A549 treated with AZD9567 at 1 μM for 4 hours (cell line): ENCODE measurements around the gene PMP22. TPM values are rescaled to one million over a fixed set of nuclear protein-coding genes. Genes with fewer than 3 reads are reported as not detected.

Experiments used
- total RNA-seq: library from RNA; stranded (reverse); fragments of 200-300 nt; extraction: Qiagen RNA extraction; gene quantifications from 5 replicates; pipeline ENCODE4 v1.2.3, GENCODE V29; 2022; ENCODE audit not compliant: insufficient read depth

Gene PMP22
- total RNA-seq: 182 to 228 TPM (median 214 TPM) in 5 replicates

GRCh38 chr17:15265131-15265530 is at the start of gene PMP22:
Gene PMP22 (minus strand): TSS chr17:15265326. CDS start chr17:15260727, 4,599 bp downstream.

Other genes starting within 250 kb of the PMP22 start
- 0.26 to 0.37 TPM in 2 of 5 replicates, not detected in the others for gene TEKT3, start 76.3 kb upstream of the PMP22 start, total RNA-seq
- gene CDRT4, start 202.3 kb upstream of the PMP22 start, total RNA-seq: 0.61 to 1.0 TPM (median 0.81 TPM) in 4 of 5 replicates, not detected in the other